K562 (cell line): ENCODE data around the gene CTTNBP2. TPM values are rescaled to one million over a fixed set of nuclear protein-coding genes. Genes with fewer than 3 reads are reported as not detected.

Experiments
- ATAC-seq: fragments of 200-7000 bp; cut with Tn5 transposase; 3 replicates; pipeline ENCODE4 v1.9.1; 2020; ENCODE audit warnings: moderate library complexity
- BruUV-seq: library from RNA; stranded (reverse); fragments of 400-500 nt; replicated peaks from 2 replicates; lab custom pipeline; 2021; lab: Mats Ljungman, UMichigan
- CTCF ChIA-PET: fragments of 300-600 bp; formaldehyde crosslinking; extraction: SDS; loops from one replicate; lab custom pipeline; 2021; ENCODE audit warnings: low intra/inter-chr PET ratio; lab: Yijun Ruan, JAX
- POLR2A ChIA-PET: fragments of 300-600, 350-650 bp; sonication (Branson Sonifier 250); formaldehyde crosslinking; extraction: SDS; loops from one replicate; lab custom pipeline; 2021; ENCODE audit warnings: antibody characterized with exemption, inconsistent platforms; lab: Yijun Ruan, JAX
- DNase-seq, 4 experiments: peaks; one replicate each; pipeline versions ENCODE4 v3.0.0 to v3.0.0-alpha.2; 2011 to 2018; ENCODE audit warnings: low spot score in 3 of 4, mixed read lengths in 3 of 4; ENCODE audit errors: extremely low read depth in 1 of 4
- FAIRE-seq: peaks from 2 replicates; lab custom pipeline; 2011; peaks lifted over from hg19 to GRCh38; lab: Jason Lieb, UNC
- H2AFZ ChIP-seq: 2 replicates; pipeline ENCODE4 v1.6.0; 2011; ENCODE audit warnings: low read depth, low read length, control low read depth, inconsistent platforms
- H3K27ac ChIP-seq: fragments of 200-600 bp; 3 replicates; pipeline ENCODE4 v1.8.0; 2011; ENCODE audit warnings: low read depth, mild to moderate bottlenecking, control low read depth, inconsistent platforms, low read length, moderate library complexity, mixed read lengths; ENCODE audit errors: extremely low read depth
- H3K27me3 ChIP-seq, 2 experiments: fragments of 300-600 bp in 1 of 2; 2 replicates in 1 of 2; 3 replicates in 1 of 2; pipeline versions ENCODE4 v1.6.0 to v1.8.0; 2011; ENCODE audit warnings: inconsistent platforms in 2 of 2, low read length in 2 of 2, mild to moderate bottlenecking in 1 of 2, mixed read lengths in 1 of 2, moderate library complexity in 1 of 2; ENCODE audit not compliant: control insufficient read depth in 2 of 2, insufficient read depth in 2 of 2
- H3K36me3 ChIP-seq: fragments of 300-600 bp; 3 replicates; pipeline ENCODE4 v1.8.0; 2011; ENCODE audit warnings: mild to moderate bottlenecking, low read length, inconsistent platforms; ENCODE audit not compliant: control insufficient read depth, insufficient read depth
- H3K4me1 ChIP-seq, 2 experiments: fragments of 200-600 bp in 1 of 2; replicated peaks in 1 of 2; 2 replicates in 1 of 2; 3 replicates in 1 of 2; pipeline versions ENCODE4 v1.5.1 to v1.8.0; 2011; ENCODE audit warnings: inconsistent platforms in 2 of 2, low read length in 2 of 2, mild to moderate bottlenecking in 1 of 2, mixed read lengths in 1 of 2, moderate library complexity in 1 of 2; ENCODE audit not compliant: control insufficient read depth in 2 of 2, insufficient read depth in 2 of 2
- H3K4me2 ChIP-seq: 2 replicates; pipeline ENCODE4 v1.6.1; 2011; ENCODE audit warnings: low read length, control low read depth, inconsistent platforms, mixed read lengths; ENCODE audit not compliant: insufficient read depth
- H3K4me3 ChIP-seq: fragments of 200-600 bp; sonication (generic), shearing (Covaris generic); 2 replicates; pipeline ENCODE4 v1.5.1; 2016; ENCODE audit warnings: control low read depth, inconsistent platforms
- H3K79me2 ChIP-seq: fragments of 200-600 bp; 3 replicates; pipeline ENCODE4 v1.8.0; 2011; ENCODE audit warnings: low read length, inconsistent platforms; ENCODE audit not compliant: control insufficient read depth, insufficient read depth
- H3K9ac ChIP-seq, 2 experiments: 2 replicates each; pipeline versions ENCODE4 v1.6.0 to v1.6.1; 2011; ENCODE audit warnings: low read depth in 2 of 2, low read length in 2 of 2, control low read depth in 1 of 2, inconsistent platforms in 1 of 2, mild to moderate bottlenecking in 1 of 2, mixed read lengths in 1 of 2; ENCODE audit not compliant: insufficient read depth in 1 of 2
- H3K9me1 ChIP-seq: one replicate; pipeline ENCODE4 v1.6.0; 2011; ENCODE audit warnings: inconsistent platforms, mild to moderate bottlenecking, low read length, moderate library complexity; ENCODE audit not compliant: control insufficient read depth, insufficient read depth
- H3K9me3 ChIP-seq: replicated peaks from 2 replicates; pipeline ENCODE4 v1.5.1; 2011; ENCODE audit warnings: low read depth, low read length, inconsistent platforms; ENCODE audit not compliant: control insufficient read depth, insufficient read depth
- H4K20me1 ChIP-seq: replicated peaks from 2 replicates; pipeline ENCODE4 v1.6.1; 2011; ENCODE audit warnings: low read length, inconsistent platforms, mixed read lengths; ENCODE audit not compliant: control insufficient read depth, insufficient read depth
- ARHGAP35 ChIP-seq: fragments of 450-650 bp; IDR thresholded peaks from 2 replicates; pipeline ENCODE4 v1.6.1; 2018; ENCODE audit not compliant: partially characterized antibody
- ASH1L ChIP-seq: fragments of 450-650 bp; IDR thresholded peaks from 2 replicates; pipeline ENCODE4 v1.6.1; 2018; ENCODE audit warnings: borderline replicate concordance, mild to moderate bottlenecking, low read depth; ENCODE audit not compliant: partially characterized antibody
- ELK1 ChIP-seq: sonication (generic); formaldehyde crosslinking; IDR thresholded peaks from 2 replicates; pipeline ENCODE4 v1.8.1; 2022; ENCODE audit warnings: missing genetic modification reagents
- HMBOX1 ChIP-seq: sonication (generic); IDR thresholded peaks from 2 replicates; pipeline ENCODE4 v1.6.1; 2016
- ILK ChIP-seq: fragments of 450-650 bp; IDR thresholded peaks from 2 replicates; pipeline ENCODE4 v1.6.1; 2016; ENCODE audit warnings: missing genetic modification characterization, low read depth, mild to moderate bottlenecking, missing compliant biosample characterization, moderate library complexity, borderline replicate concordance
- KDM2B ChIP-seq: fragments of 250-450 bp; sonication (Bioruptor Pico); IDR thresholded peaks from 2 replicates; pipeline ENCODE4 v1.8.0; 2021; ENCODE audit warnings: mild to moderate bottlenecking, moderate library complexity
- KHSRP ChIP-seq: fragments of 450-650 bp; IDR thresholded peaks from 2 replicates; pipeline ENCODE4 v1.6.1; 2017
- KLF16 ChIP-seq: IDR thresholded peaks from 2 replicates; pipeline ENCODE4 v1.6.1; 2016; ENCODE audit warnings: antibody characterized with exemption
- MCM3 ChIP-seq: fragments of 450-650 bp; IDR thresholded peaks from 2 replicates; pipeline ENCODE4 v1.6.1; 2016
- RCOR1 ChIP-seq, 2 experiments: IDR thresholded peaks; 2 replicates each; pipeline ENCODE4 v1.6.1; 2012; ENCODE audit warnings: low read depth in 2 of 2, low read length in 2 of 2, borderline replicate concordance in 1 of 2, improper control_type of control experiment in 1 of 2
- SMARCB1 ChIP-seq: IDR thresholded peaks from 2 replicates; pipeline ENCODE4 v1.6.1; 2011; ENCODE audit warnings: improper control_type of control experiment, low read depth; ENCODE audit not compliant: insufficient read length
- ZBTB5 ChIP-seq: fragments of 450-650 bp; IDR thresholded peaks from 2 replicates; pipeline ENCODE4 v1.6.1; 2017; ENCODE audit warnings: antibody characterized with exemption
- ZKSCAN3 ChIP-seq: fragments of 250-450 bp; sonication (Bioruptor Pico); IDR thresholded peaks from 2 replicates; pipeline ENCODE4 v1.4.0; 2020
- ZNF311 ChIP-seq: fragments of 250-450 bp; sonication (Bioruptor Pico); IDR thresholded peaks from 2 replicates; pipeline ENCODE4 v1.4.0; 2020; ENCODE audit warnings: mild to moderate bottlenecking, moderate library complexity
- ZNF518B ChIP-seq: fragments of 250-450 bp; sonication (Bioruptor Pico); IDR thresholded peaks from 2 replicates; pipeline ENCODE4 v1.5.0; 2021; ENCODE audit warnings: mild to moderate bottlenecking, moderate library complexity
- ZNF561 ChIP-seq: fragments of 450-650 bp; formaldehyde crosslinking; conservative IDR thresholded peaks from 2 replicates; pipeline ENCODE4 v1.4.0; 2020; ENCODE audit warnings: mild to moderate bottlenecking, moderate library complexity
- ZSCAN29 ChIP-seq: fragments of 450-650 bp; IDR thresholded peaks from 2 replicates; pipeline ENCODE4 v1.6.1; 2017
- in situ Hi-C: fragments of 300-500 bp; cut with MboI; formaldehyde crosslinking; loops from 4 replicates; pipeline ENCODE4 v1.15.0; 2018; ENCODE audit warnings: inconsistent platforms, mixed read lengths
- intact Hi-C: fragments of 100-400 bp; cut with micrococcal nuclease; formaldehyde crosslinking; loops from 2 replicates; pipeline ENCODE4 v1.14.2; 2022
- polyA plus RNA-seq, 8 experiments: library from polyadenylated mRNA; depleted of rRNA in 4 of 8; stranded (reverse) in 5 of 8; unstranded in 3 of 8; fragments of >200 nt; fragmentation: Nextera tagmentation in 2 of 8; fragmentation: Illumina TruSeq in 1 of 8; extraction: Ambion mirVana in 2 of 8; extraction: Trizol in 1 of 8; gene quantifications; 2 replicates each; pipeline versions ENCODE4 v1.2.1 to v1.2.3, GENCODE V29; 2011 to 2014; ENCODE audit warnings: inconsistent platforms in 1 of 8, missing spikeins in 1 of 8
- total RNA-seq, 7 experiments: library from RNA; depleted of rRNA in 6 of 7; stranded (reverse); fragments of >200 nt in 6 of 7; fragmentation: Illumina TruSeq in 2 of 7; extraction: Trizol in 2 of 7; gene quantifications; 2 replicates each; pipeline versions ENCODE4 v1.2.1 to v1.2.3, GENCODE V29; 2011 to 2021; ENCODE audit warnings: low replicate concordance in 1 of 7

Gene CTTNBP2
- total and polyA plus RNA-seq, 9 of the 15 experiments (the other 6 are each of a cell fraction or from before 2014, with no cell fraction given), result 0.05 TPM; not detected in 8

GRCh38 chr7:117841011-117841410 lies 32.2 kb downstream of the CTTNBP2 start (continued):
- TF ChIP-seq KDM2B (no peak), ZNF311 (CRISPR knock-in tag) (no peak), KLF16 (no peak), ZBTB5 (no peak)

- no peaks in the 10 kb centered on the region for H3K79me2 ChIP-seq
- FAIRE-seq, result no peak
- TF ChIP-seq ZSCAN29, result no peak
- no peak for TF ChIP-seq ELK1
- TF ChIP-seq ASH1L, result no peak
- TF ChIP-seq ARHGAP35, result no peak
- TF ChIP-seq ZKSCAN3, result no peak
- no peak for TF ChIP-seq HMBOX1
- TF ChIP-seq KHSRP, result no peak
- no peak for TF ChIP-seq ZNF518B
- TF ChIP-seq ZNF561, result no peak
- TF ChIP-seq SMARCB1, result no peak
- TF ChIP-seq ILK (tag), result no peak
- no peak for TF ChIP-seq RCOR1 (IDR thresholded peaks at IDR 0.05; ENCODE audit: borderline replicate concordance in 1 of 2, low read depth in 2 of 2, low read length in 2 of 2)
- TF ChIP-seq MCM3, result no peak
Measured at GRCh38 chr7:117839507-117839906, 33.7 kb downstream of the CTTNBP2 start.

More at GRCh38 chr7:117839507-117839906, 33.7 kb downstream of the CTTNBP2 start:
- Histone ChIP-seq H3K4me1 (no peaks in the 10 kb centered on the region), H4K20me1 (no peaks in the 10 kb centered on the region), H3K36me3 (no peaks in the 10 kb centered on the region), H3K9ac (no peak overlapping the region), H3K27ac (no peak overlapping the region), H3K4me3 (no peak overlapping the region), H3K4me2 (no peak overlapping the region), H3K27me3 (no peaks in the 10 kb centered on the region), H2AFZ (no peak overlapping the region), H3K9me1 (no peaks in the 10 kb centered on the region), H3K9me3 (no peaks in the 10 kb centered on the region)
- DNase-seq, result no peak
- ChIA-PET CTCF (no interaction called here), POLR2A (interaction anchor here (1.4 kb wide), 1 partner anchor 17 kb away, joined by 3 read pairs; no protein-coding TSS in a partner anchor)
- no TSS peak for BruUV-seq
- intact Hi-C loops (no loop called here), in situ Hi-C loops (no loop called here)
- ATAC-seq, result no peak
